Ramos (cell line): ENCODE results near the gene NAT8L.

Source experiments
- in situ Hi-C: fragments of 300-500 bp; cut with MboI; formaldehyde crosslinking; loops from one replicate; pipeline ENCODE4 v1.14.3; 2022; ENCODE audit warnings: low sequenced_read_pairs; ENCODE audit not compliant: unreplicated experiment

Gene NAT8L

DNA sequence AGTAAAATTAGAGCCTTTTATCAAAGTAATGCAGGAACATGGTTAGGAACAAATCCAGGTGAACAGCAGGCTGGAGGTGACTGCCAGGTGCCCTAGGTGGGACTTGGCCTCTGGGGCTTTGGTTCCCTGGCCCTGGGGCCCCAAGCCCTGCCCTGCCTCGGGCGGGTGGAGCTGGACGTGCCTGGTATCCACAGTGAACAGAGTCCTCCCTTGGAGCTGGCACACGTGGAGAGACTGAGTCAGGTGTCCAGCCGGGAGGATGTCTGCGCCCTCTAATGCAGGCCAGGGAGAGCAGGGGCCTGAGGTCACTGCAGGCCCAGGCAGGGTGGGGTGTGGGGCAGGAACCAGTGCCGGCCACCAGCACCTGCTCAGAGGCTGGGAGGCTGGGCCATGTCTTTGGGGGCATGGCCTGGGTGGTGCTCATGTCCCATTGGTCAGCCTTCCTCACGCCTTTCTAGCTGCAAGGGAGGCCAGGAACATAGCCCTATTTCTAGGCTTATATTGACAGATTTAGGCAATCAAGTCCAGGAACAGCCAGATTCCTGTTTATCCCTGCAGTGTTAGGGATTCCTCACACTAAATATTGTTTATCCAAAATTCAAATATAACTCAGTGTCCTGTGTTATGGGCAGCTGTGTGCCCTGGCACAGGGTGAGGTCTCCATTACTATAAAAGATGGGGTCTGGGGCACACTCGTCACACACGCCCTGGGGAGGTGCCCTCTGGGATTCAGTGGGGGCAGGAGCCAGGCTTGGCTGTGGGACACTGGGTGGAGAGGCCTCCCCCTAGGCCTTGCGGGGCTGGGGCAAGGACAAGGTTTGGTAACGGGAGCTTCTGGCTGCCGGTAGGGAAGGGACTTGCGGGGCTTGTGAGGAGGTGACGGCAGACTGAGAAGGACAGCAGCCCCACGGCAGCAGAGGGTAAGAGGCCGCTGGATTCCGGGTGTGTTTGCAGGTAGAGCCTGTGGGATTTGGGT lies 14.3 kb upstream of the NAT8L start:
- in situ Hi-C loops, result no loop called here

DNA sequence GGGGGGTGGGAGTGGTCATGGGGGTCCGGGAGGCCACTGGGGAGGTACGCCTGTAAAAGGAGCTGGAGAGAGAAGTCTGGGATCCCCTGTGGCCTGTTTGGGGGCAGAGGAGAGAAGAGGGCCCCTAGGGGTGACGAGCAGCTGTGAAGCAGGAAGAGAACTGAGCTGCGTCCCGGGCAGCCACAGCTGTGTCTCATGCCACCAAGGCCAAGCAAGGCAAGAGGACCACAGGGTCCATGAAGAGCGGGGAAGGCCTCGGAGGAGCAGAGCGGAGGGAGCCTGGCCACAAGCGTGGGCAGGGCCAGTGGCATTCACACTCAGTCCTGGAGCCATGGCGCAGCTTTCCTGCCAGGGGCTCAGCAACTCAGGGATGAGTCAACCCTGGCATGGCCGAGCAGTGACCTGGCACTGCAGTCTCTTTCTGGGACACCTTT lies 13.6 kb upstream of the NAT8L start:
- in situ Hi-C loops, result no loop called here

DNA sequence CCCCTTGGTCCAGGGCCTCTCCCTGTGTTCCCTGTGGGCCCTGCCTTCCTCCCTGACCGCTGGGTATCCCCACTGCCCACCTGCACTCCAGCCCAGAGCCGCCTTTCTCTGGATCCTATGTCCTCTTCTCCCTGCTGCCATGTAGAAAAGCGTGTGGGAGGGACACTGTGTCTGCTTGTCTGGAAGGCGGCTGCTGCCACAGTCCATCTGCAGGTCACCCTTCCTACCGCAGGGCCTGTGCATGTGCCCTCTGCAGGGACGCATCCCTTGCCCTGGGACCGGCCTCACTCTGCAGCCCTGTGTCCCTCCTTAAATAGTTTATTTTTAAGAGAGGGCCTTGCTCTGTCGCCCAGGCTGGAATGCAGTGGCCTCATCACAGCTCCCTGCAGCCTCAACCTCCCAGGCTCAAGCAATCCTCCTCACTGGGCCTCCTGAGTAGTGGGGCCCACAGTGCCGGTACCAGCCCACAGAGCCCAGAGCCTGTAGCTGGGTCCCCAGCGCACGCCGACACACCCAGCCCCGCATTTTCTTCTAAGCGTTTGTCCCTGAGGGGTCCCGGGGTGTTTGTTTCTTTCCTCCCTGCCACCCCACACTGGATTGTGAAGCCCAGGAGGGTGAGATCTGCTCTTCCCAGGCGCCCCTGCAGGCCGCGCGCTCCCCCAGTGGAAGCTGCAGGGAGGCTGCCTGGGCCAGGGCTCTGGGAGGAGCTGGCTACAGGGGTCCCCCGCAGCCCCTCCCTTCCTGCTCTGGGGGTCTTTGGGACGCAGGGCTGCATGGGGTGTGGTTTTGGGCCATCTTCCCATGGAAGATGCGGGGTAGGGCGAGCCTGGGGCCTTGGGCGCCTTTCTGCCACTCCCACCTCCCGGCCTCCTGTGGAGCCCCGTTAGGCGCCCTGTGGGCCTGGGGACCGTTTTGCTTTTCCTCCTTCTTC lies 12.8 kb upstream of the NAT8L start:
- in situ Hi-C loops, result no loop called here

DNA sequence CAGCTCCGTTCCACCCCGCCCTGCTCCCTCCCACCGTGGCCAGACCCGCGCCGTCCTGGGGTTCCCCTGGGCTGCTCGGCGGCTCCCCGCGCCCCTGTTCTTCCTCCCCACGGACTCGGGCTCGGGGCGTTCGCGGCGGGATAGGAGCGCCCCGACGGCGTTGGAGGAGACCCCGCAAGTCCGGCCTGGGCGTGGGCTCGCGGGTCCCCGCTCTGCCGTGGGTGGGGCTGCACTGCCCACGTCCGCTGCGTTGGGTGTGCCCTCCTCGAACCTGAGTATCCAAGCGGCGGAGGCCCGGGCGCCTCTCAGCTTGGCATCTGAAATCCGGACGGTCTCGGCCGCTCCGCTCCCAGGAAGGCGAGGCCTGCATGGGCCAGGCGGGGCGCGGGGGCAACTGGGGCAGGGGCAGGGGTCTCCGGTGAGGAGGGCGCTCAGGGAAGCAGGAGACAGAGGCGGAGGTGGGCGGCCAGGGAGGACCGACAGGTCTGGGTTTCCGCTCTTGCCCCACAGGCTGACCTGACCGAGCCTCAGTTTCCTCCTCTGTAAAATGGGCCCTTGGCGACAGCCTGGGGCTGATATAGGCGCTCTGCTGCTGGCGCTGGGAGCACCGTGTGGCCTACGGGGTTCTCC lies 12.0 kb upstream of the NAT8L start:
- in situ Hi-C loops, result no loop called here

DNA sequence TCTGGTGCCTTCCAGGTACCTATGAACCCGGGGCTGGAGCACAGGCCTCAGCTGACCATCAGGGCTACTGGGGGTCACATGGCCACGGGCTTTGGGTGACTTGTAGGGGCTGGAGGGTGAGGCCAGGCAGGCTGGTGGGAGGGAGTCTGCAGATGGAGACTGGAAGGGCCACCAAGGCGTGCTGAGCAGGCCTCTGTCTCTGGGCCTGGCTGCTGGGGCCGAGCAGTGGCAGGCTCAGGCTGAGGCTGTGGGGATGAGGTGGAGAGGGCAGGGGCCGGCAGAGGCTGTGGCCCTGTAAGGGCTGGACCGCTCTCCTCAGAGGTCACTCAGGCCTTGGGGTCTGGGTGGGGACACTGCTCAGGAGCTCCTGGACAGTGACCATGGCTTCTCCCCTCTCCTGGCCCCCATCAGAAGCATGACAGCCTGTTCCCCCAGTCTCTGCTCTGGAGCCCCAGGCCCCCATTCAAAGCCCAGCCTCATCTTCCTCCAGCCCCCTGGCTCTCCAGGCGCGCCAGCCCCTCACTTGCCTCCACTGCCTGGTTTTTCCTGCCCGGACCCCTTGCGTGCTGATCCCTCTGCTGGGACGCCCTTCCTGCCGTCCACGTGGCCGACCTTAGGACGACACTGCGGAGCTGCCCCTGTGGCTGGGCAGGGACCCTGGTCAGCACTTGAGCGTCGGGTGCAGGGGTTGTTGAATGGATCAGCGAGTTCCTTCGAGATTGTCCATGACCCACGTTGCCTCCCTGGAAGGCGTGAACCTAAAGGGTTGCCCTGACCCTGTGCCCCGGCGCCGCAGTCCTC lies 11.1 kb upstream of the NAT8L start:
- in situ Hi-C loops, result no loop called here

DNA sequence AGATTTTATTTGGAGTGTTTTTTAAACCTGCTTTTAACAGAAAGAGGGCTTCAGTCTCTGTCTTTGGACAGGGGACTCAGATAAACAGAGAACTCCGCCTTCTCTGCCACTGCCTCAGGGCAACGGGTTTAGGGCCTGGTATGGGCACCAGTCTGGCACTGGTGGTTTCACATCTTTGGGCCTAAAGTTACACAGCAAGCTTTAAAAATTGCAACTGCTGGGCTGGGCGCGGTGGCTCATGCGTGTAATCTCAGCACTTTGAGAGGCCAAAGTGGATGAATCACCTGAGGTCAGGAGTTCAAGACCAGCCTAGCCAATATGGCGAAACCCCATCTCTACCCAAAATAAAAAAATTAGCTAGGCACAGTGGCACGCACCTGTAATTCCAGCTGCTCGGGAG lies 10.3 kb upstream of the NAT8L start:
- in situ Hi-C loops, result no loop called here

DNA sequence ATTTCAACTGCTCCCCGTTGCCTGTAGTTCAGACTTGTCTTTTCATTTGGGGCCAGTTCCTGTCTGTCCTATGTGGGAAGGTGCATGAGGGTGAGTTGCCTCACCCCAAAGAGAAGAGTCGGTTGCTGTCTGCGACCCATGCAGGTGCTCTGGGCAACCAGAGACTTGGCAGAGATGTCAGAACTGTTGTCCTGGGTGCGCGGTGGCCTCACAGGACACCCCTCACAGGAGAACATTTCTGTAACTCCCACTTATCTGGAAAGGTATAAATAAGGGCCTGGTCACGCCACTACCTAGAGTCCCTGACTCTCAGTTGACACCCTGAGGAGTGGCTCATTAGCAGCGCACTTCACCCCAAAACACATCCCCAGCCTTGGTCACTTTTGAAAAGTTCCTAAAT lies 9.7 kb upstream of the NAT8L start:
- in situ Hi-C loops, result no loop called here

DNA sequence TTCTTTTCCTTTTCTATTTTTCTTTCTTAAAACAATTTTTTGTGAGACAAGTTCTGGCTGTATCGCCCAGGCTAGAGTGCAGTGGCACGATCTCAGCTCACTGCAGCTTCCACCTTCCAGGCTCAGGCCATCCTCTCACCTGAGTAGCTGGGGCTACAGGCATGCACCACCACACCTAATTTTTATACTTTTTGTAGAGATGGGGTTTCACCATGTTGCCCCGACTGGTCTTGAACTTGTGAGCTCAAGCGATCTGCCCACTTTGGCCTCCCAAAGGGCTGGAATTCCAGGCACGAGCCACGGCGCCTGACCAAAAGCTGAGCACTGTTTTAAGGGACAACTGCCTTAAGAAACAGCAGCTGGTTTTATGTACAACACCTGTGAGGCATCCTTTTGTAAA lies 9.3 kb upstream of the NAT8L start:
- in situ Hi-C loops, result no loop called here

DNA sequence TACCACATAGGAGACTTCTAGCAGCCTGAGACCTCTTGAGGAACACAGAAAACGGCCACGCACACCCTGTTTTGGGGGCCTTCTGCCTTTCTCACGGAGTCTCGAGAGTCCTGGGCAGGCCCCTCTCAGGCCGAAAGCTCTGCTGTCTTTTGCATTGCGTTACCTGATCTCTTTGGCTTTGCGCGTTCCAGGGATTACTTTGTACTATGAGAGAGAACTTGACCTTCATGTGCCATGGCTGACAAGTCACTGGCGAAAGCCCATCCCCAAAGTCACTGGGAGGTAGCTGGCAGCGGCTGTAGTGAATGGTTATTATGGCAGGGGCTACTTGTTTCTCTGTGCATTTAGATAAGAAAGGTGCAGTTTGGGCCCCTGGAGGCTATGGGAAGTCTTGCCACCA lies 8.0 kb upstream of the NAT8L start:
- in situ Hi-C loops, result no loop called here

DNA sequence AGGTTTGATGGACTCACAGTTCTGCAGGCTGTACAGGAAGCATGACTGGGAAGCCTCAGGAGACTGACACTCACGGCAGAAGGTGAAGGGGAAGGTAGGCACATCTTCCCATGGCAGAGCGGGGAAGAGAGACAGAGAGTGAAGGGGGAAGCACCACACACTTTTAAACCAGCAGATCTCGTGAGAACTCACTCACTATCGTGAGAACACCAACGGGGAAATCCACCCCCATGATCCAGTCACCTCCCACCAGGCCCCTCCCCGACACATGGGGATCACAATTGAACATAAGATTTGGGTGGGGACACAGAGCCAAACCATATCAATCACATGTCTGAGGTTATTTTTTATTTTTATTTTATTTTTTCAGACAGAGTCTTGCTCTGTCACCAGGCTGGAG lies 4.9 kb upstream of the NAT8L start:
- in situ Hi-C loops, result no loop called here

DNA sequence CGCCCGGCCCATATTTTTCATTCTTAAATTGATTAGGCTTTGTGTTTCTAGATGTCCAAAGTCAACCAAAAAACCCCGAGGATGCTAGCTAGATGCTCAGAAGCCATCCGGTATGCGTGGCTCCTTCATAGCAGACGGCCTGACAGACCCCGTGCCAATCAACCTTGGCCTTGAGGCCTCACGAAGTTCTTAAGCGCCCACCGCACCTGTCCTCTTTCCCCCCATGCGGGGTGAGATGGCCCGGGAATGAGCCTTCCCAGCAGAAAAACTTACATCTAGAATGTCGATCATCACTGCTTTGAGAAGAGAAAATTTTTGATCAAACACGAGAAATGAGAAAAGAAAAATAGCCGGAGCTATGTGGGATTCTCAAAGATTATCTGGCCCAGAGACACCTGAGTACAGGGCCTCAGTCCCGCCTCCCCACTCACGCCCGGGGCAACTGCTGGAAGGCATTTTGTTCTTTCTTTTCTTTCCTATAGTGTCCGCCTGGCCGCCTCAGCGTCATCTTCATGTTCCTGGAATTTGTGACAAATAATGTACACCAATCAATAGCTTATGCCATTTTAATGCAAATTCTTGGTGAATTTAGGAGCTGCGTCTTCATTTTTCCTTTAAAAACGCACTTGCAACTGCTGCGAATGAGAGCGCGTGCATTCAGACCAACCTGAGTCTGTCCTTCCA lies 1.6 kb upstream of the NAT8L start:
- in situ Hi-C loops, result no loop called here

DNA sequence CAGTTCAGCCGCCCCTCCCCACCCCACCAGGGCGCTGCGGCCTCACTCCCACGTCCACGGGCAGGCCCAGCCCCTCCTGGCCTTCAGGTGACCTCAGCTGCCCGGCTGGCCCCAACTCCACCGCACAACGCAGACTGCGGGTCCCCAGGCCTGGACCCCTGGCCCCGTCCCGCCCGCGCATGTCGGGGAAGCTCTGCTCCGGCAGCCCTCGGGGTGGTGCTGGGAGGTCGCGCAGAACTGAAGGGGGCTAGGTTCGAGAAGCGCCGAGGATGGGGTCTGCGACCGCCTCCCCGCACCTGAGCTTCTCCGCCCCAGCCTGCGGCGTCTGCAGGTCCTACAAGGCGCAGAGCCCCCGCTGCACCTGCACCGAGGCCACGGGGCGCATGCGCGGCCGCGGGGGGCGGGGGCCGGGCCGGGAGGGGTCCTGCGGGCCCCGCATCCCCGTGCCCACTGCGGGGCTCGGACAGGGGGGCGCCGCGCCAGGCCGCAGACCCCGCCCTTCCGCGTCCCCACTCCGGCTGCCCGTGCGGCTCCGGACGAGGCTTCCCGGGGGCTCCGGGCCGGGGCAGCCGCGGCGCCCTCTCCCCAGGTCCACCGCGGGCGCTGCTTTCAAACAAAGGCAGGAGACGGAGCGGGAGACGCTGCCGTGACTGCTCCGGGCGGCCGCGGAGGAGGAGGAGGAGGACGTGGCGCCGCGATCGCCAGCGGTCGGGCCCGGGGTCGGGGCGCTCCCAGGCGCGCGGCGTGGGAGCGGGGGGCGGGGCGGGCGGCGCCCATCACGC lies 672 bp upstream of the NAT8L start:
- in situ Hi-C loops, result no loop called here

DNA sequence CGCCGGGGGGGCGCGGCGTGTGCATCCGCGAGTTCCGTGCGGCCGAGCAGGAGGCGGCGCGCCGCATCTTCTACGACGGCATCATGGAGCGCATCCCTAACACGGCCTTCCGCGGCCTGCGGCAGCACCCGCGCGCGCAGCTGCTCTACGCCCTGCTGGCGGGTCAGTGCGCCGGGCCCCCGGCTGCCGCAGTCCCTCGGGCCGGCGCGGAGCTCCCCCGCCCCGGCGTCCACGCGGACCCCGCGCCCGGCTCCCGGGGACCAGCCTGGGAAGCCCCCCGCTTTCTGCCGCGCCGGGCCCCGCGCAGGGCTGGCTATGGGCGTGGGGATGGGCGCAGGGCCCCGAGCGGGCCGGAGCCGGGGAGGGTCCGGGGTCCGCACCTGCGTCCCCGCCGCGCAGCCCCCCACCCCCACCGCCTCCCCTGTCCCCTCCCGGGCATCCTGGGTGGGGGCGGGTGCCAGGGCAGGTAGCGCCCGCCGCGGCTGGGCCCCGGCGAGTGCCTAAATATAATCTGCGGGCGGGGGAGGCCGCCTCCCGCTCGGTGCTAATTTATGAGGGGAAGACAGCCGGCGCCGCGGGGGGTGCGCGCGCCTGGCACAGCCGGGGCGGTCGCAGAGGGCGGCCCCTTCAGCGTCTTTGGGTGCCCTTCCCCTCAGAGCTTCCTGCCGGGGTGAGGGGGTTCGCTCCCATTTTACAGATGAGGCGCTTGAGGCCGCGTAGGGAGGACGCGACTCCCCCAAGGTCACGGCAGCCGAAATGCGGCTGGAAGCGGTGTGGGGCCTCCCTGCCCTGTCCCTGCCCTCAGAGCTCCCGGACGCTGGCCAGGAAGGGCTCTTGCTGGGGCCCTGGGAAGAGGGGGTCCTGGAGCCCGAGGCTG lies 837 bp downstream of the NAT8L start:
- in situ Hi-C loops, result no loop called here

DNA sequence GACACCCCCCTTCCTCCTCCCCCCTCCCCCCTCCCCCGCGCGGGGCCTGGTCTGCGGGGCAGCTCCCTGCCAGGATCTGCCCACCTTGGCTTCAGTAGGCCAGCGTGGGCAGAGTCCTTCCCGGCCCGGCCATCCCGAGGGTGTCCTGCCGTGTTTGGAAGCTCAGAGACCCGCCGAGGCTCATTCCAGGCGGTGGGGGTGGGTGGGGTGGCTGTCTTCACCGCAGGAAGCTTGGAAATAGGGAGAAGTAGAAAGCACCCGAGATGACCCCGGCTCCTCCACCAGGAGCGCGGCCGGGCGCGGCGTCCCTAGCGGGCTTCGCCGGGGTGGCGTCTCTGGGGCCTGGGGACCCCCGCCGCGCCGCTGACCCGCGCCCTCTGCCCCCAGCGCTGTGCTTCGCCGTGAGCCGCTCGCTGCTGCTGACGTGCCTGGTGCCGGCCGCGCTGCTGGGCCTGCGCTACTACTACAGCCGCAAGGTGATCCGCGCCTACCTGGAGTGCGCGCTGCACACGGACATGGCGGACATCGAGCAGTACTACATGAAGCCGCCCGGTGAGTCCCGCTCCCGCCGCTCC lies 1.6 kb downstream of the NAT8L start:
- in situ Hi-C loops, result no loop called here

DNA sequence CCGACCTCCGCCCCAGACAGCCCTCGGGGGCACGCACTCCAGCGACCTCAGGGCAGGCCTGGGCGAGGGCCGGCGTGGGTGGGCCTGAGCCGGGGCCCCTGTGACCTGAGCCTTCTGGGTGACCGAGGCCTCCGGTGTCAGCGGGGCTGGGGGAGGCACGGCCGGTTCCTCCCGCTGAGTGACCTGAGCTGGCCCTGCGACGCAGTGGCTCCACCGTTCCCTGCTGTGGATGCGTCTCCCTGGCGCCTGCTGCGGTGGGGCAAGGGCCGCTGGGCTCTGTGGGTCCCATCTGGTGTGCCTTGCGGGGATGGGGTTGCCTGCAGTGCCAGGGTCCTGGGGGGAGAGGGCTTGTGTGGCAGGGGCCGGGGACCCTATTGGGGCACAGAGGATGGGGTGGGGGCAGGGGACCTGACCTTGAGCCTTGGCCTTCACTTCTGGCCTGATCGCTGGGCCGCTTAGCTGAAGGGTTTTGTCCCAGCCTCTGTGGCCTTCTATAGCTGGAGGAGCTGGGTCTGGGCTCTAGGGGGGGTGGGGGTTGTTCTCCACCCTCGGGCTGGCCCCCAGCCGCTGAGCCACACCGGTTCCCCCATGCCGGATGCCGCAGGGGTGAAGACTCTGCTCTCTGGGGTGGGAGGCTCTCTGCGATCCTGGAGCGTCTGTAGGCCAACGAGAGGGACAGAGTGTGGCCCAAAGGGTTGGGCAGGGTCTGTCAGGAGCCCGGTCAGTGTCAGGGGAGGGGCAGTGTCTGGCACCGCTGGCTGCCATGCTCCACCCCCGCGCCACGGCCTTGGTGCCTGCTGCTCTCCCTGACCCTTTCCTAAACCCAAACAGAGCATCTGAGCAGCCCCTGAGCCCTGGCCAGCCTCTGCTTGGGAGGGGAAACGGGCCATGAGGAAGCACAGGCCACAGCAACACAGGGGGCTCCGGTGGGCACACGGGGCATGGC lies 2.3 kb downstream of the NAT8L start:
- in situ Hi-C loops, result no loop called here

DNA sequence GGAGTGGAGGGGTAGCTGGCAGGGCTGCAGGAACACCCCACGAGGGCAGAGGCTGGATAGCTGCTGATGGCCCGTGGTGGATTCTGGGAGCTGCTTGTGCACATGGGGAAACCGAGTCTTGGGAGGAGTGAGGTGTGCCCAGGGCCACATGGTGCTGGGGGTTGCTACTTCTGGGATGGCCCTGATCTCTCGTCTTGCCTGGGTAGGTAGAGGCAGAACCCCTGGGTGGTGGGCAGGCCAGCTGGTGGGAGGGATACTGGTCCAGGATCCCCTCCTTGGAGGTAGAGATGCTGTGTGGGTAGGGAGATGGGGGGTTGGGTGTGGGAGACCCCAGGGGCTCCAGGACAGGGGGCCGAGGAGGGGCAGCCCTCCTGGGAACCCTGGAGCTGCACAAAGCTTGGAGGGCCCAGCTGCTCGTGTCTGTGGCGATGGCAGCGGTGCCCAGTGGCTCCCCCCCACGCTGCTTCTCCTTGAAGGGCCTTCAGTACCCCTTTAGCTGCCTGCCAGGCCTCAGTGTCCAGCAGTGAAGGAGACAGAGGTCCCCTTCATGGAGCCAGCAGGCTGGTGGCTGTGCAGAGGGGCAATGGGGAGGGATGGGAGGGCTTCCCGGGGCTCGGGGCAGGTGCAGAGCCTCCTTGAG lies 3.2 kb downstream of the NAT8L start:
- in situ Hi-C loops, result no loop called here
